GM19455 (cell line): ENCODE data around the gene SOX9.
"Not testable (repeated sequence)": the region's sequence is repeated elsewhere in the genome, so short reads cannot be mapped to it uniquely, and the experiment has no call there.

Experiments
- ATAC-seq: cut with Tn5 transposase; IDR thresholded peaks from one replicate; pipeline ENCODE4 v1.9.1; 2021; ENCODE audit not compliant: unreplicated experiment

The SOX9 gene

GRCh38 chr17:72125742-72126141 is 4.9 kb downstream of the SOX9 start:
- no peak for ATAC-seq

GRCh38 chr17:72126575-72127486 is 6.0 kb downstream of the SOX9 start:
- no peak for ATAC-seq

GRCh38 chr17:72128039-72128438 is 7.2 kb downstream of the SOX9 start:
- no peak for ATAC-seq

- no peak for ATAC-seq
These were observed 14.0 kb downstream of the SOX9 start for GRCh38 chr17:72134608-72135394.

- no peak for ATAC-seq
These were observed 14.9 kb downstream of the SOX9 start for GRCh38 chr17:72135546-72136325.

- no peak for ATAC-seq
These were observed 15.9 kb downstream of the SOX9 start for GRCh38 chr17:72136692-72137091.

- ATAC-seq = no peak
These were observed 16.3 kb downstream of the SOX9 start for GRCh38 chr17:72137161-72137560.

- no peak for ATAC-seq
These were observed 18.4 kb downstream of the SOX9 start for GRCh38 chr17:72139212-72139611.

GRCh38 chr17:72141336-72141735 is 20.5 kb downstream of the SOX9 start:
- ATAC-seq = no peak

GRCh38 chr17:72142097-72142496 is 21.3 kb downstream of the SOX9 start:
- ATAC-seq = not testable (repeated sequence)

GRCh38 chr17:72142614-72143013 is 21.8 kb downstream of the SOX9 start:
- no peak for ATAC-seq

GRCh38 chr17:72143245-72143644 is 22.4 kb downstream of the SOX9 start:
- no peak for ATAC-seq

- ATAC-seq = no peak
These were observed 23.3 kb downstream of the SOX9 start for GRCh38 chr17:72144101-72144500.

GRCh38 chr17:72145562-72145961 is 24.7 kb downstream of the SOX9 start:
- ATAC-seq = no peak

GRCh38 chr17:72145962-72146361 is 25.1 kb downstream of the SOX9 start:
- ATAC-seq = no peak

GRCh38 chr17:72146371-72146770 is 25.6 kb downstream of the SOX9 start:
- ATAC-seq = no peak

- ATAC-seq = no peak
These were observed 30.0 kb downstream of the SOX9 start for GRCh38 chr17:72150632-72151460.

GRCh38 chr17:72151565-72152386 is 31.0 kb downstream of the SOX9 start:
- ATAC-seq = no peak

- no peak for ATAC-seq
These were observed 31.6 kb downstream of the SOX9 start for GRCh38 chr17:72152387-72152929.
